D341Med (cell line): ENCODE measurements around the gene LRCOL1.
A peak's percentile ranks its signal among the peaks of the same experiment; 100 is the strongest.

Experiments used
- DNase-seq: peaks from one replicate; pipeline ENCODE4 v3.0.0; 2012; ENCODE audit warnings: low spot score

Gene LRCOL1

DNA sequence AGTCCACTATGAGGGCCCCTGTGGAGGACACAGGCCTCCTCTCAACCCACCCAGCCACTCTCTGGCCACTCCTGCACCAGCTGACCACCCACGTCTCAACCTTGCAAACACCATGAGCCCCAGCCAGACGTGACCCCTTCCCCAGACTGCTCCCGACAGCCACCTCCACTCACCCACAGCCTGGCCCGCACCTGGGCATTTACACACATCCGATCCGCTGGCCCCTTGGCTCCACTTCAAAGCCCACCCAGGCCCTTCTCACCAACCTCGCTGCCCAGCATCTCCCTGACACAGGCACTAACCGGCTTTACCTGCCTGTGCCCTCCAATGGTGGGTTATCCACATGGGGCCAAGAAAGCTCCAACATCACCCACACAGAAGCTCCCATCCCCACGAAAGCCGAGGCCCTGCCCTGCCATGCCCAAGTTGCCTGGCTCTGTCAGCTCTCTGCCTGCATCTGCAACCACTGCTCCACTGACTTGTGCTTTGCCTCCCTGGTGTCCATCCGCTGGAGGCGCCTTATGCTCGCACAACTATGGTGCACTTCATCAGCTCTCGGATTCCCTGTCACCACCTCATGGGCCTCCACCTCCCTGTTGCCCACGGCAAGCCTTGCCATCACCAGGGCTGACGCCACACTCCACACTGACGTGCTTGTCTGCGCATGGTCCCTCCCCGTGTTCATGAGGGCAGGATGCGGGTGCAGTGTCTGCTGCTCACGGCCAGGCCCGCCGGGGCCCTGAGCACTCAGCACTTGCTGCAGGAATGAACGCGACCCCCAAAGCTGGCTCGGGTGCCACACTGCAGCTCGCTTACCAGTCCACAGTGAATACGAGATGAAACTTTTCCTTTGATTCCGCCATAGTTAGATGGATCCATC, 24.9 kb upstream of the LRCOL1 start:
- DNase-seq = no peak

DNA sequence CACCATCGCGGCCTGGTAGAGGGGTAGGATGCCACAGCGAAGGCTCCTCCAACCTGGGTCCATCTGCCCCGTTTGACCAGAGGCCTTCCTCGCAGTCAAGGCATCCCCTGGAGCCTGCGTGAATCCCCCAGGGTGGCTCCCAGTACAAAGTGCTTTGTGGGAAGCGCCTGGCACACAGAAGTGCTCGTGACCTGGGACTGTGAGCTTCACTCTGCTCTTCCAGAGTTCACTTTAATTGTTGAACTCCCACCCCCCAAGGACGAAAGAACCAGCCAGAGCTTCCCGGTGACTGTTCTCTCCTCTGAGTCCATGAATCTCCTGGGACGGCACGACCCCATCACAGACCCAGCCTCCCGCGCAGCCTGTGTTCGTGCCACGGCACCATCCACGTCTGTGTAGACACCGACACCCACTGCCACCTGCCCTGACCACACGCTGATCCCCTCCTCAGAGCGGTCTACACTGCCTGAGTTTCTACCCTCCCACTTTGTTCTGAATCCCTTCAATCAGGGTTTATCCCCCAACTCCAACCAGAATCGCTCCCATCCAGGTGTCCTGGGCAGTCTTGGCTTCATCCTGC, 24.1 kb upstream of the LRCOL1 start:
- no peak for DNase-seq

DNA sequence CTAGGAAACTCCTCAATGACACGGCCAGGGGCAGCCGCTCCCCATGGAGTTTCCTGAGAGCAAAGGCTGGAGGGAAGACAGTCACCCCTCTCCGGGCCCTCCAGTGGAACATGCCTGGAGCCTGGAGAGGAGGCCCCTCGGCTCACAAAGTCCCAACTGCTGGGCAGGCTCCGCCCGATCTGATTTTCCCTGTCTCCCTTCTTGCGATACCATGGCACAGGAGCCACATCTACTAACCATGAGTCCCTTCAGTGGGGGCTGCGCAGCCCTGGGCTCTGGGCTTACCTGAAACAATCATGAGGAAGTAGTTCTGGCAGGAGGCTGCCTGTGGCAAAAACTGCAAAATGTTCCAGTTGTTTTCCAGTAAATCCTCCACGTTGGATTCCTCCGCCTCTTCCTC, 23.5 kb upstream of the LRCOL1 start:
- DNase-seq = no peak

DNA sequence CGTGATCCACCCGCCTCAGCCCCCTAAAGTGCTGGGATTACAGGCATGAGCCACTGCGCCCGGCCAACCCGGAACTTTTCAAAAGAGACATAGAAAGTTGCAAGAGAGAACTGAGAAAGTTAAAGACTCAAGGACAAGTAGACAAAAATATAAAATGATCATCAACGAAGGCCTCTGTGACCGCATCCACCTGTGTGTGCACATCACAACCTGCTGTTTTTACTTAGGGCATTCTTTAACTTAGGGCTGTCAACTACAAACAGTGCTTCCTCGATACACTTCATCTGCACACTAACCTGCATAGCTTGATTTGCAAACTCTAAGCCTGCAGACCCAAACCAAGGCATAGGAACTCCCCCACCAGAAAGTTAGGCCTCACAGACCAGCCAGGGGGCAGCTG, 23.0 kb upstream of the LRCOL1 start:
- DNase-seq = no peak

DNA sequence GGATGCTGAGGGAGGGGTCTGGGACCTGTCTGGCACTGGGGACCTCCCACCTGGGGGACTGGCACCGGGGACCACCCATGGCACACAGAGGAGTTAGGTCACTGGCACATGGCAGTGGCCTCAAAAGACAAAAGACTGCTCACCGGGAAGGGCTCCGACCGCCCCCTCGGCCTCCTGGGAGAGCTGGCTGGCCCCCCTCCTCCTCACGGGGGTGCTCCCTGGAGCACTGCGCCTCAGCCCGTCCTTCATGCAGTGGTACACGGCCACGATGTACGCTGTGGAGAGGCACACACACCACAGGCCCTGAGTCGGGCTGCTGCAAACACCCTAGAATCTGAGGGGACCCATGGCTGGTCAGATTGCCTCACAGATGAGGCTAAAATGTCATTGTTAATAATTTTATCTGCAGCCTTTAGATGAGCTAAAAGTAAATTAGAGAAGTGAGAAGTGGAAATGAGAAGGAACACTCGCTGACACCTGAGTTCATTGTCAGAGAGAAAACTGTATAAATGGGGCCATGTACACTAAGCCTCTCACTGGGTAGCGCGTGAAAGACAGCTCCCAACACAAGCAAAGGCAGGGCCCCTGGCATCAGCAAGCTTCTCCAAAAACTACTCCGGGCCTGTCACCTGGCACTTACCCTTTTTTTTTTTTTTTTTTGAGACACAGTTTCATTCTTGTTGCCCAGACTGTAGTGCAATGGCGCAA, 22.3 kb upstream of the LRCOL1 start:
- DNase-seq = no peak

DNA sequence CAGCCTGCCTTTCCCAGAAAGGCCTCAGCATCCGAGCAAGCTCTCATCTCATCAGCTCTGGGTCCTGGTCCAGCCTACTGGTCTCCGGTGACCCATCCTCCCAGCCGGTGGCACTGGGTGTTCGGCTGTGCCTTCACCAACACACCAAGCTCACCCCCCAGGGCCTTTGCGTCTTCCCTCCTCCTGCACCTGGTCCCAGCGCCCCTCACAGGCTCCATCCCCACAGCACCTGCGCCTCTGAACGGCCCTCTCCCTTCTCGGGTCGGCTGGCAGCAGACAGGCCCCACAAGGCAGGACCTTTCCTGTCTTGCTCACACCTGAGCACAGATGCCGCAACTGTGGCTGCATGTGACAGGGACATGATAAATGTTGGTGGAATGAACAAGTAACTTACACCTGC, 21.3 kb upstream of the LRCOL1 start:
- DNase-seq = peak; percentile 23

DNA sequence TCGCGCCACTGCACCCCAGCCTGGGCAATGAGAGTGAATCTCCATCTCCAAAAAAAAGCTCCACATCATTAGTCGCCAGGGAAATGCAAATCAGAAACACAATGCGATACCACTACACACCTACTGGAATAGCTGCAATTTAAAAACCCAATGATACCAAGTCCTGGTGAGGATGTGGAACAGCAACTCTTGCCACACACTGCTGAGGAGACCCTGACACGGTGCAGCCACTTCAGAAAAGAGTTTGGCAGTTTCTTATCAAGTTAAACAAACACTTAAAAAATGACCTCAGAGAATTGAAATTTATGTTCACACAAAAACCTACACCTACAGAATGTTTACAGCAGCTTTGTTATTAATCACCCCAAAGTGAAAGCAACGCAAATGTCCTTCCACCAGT, 20.3 kb upstream of the LRCOL1 start:
- DNase-seq = no peak

DNA sequence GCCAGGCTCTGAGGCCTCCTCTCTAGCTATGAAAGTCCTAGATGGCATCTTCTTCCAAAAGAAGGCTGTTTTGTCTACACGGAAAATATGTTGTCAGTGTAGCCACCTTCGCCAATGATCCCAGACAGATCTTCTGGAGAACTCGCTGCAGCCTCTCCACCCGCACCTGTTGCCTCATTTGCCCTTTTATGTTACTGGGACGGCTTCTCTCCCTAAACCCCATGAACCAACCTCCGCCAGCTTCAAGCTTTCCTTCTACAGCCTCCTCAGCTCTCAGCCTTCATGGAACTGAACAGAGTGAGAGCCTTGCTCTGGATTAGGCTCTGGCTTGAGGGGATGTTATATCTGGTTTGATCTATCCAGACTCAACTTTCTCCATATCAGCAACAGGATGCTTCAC, 18.9 kb upstream of the LRCOL1 start:
- DNase-seq = no peak

DNA sequence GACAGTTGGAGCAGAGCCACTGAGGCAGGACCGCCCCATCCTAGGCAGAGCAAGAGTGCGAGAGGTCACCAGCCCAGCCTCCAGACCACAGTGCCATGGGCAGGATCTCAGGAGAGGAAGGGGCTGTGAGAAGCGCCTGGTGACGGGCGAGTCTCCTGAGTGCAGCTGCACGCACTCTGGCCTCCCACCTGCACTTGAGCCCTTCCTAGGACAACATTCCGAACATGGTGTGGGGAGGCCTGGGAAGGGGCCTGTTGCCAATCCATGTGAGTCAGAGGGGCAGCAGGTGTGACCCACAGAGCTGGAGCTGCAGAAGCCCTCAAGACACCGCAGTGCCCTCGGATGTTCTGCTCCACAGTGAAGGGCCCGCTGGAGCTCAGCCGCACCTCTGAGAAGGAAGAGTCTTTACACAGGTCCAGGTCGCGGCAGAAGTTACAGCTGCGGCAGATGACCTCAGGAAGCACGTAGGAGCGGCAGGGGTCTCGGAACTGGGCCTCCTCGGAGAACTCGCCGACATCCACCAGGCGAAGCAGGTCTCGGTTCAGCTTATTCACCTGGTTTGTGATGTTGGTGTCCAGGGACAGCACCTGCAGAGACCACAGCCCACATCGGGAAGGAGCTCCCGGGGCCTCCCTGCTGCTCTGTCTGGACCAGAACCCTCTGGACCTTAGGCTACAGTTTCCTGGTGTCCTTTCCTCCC, 15.5 kb upstream of the LRCOL1 start:
- no peak for DNase-seq

DNA sequence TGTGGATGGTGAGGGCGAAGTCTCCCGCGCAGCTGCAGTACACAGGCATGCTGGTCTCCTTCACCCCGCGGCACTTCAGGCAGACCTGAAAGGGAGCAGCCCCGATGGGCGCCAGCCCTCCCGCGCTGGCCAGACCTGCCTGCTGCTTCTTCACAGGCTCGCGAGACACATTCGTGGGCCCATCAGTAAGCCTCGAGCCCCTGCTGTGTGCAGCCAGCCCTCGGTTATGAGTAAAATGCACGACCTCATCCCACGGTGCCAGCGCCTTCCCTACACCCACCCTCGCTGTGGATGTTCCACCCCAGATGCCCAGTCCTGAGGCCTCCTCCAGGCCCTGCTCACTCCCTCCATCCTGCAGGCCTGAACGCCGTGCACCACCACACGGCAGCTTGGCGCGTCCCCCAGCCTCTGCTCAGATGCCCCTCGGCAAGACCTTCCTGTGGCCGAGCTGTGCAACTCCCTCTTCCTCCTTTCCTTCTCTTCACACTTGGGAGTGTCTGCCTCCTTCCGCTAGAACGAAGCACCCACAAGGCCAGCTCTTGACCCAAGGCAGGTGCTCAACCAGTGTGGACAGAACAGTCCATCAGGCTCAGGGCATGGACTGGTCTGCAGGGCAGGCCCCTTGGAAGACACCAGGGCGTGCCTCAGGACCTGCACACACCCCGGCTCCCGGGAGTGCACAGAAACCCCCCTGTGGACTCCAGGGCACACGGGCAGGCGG, 14.7 kb upstream of the LRCOL1 start:
- no peak for DNase-seq

DNA sequence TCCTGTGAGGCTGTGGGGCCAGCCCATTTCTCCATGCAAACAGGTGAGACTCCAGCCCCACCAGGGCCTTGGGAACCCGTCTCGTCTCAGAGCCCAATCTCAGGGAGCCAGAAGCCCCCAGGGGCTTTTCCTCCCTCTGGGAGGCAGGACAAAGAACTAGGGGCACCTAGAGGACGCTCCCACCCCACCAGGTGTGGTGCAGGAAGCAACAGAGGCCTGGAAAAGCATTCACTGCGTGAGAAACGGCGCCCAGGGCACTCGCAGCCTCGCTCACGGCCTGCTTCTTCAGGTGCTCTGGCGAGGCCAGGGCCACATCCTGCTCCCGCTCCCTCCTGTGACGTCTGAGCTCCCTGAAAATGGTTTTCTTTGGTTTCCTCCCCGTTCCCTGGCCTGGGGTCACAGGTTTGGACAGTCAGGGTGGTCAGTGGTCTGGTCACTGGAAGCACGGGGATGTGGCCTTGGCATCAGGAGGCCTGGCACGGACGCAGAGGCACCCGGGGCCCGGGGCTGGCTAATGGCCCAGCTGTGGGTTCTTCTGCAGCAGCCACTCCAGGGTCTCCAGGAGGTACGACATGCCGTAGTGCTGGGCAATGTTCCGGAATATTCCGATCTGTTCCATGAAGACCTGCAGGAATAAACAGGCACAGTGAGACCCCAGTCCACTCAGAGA, 13.9 kb upstream of the LRCOL1 start:
- DNase-seq = no peak

DNA sequence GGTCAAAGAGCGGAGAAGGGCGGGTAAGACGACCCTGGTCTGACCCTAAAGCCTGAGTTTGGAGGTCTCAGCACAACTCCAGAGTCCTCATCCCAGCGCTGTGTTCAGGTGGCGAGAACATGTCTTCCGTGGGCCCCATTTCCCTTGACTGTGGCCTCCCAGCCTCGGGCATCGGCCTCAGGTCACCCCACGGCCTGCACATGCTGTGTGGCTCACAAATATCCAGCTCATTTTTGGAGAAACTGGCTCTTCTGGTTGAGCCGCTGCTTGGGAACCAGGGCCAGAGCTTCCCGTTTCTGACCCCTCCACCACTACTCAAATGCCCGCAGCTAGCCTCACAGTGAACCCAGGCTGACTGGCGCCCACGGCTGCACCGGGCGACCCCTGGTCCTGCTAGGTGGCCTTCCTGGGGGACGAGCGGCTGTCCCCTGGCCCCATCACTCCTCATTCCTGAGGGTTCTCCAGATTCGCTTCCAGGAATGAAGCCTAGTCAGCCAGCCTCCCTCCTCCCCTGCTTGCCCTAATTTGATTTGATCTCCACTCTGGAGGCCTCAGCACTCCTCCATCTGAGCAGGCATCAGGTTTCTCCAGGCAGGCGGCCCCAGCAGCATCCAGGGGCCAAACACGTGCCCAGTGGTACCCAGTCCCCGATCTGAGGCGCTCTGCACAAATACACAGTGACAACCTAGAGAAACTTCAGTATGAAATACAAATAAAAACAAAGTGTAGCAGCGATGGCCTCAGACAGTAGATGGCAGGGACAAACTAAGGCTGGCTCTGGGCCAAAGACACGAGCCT, 12.9 kb upstream of the LRCOL1 start:
- no peak for DNase-seq

DNA sequence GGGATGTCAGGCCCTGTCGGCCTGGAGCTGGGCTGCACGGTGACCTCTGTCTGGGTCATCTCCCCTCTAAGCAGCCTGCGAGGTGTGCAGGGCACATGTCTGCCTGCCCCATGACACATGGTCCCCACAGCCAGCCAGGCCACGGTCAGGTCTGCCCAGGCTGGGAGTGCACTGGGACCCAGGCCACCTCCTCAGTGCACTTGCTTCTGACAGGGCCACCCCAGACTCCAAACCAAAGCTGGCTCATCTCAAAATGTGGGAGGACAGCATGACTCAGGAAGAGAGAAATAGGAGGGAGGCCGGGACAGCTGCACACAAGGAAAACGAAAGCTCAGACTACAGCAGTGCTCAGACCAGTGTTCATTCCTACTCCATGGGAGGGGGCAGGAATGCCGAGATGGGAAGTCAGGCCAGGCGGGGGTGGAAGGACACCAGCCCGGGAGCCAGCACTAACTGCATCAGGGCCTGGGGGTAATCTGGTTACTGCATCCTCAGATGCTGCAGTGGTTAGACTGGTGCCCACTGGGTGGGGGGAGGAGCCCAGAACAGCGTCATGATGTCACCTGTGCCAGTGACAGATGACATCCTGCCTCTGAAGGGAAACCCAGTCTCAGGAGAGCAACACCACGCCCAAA, 12.2 kb upstream of the LRCOL1 start:
- DNase-seq = no peak

DNA sequence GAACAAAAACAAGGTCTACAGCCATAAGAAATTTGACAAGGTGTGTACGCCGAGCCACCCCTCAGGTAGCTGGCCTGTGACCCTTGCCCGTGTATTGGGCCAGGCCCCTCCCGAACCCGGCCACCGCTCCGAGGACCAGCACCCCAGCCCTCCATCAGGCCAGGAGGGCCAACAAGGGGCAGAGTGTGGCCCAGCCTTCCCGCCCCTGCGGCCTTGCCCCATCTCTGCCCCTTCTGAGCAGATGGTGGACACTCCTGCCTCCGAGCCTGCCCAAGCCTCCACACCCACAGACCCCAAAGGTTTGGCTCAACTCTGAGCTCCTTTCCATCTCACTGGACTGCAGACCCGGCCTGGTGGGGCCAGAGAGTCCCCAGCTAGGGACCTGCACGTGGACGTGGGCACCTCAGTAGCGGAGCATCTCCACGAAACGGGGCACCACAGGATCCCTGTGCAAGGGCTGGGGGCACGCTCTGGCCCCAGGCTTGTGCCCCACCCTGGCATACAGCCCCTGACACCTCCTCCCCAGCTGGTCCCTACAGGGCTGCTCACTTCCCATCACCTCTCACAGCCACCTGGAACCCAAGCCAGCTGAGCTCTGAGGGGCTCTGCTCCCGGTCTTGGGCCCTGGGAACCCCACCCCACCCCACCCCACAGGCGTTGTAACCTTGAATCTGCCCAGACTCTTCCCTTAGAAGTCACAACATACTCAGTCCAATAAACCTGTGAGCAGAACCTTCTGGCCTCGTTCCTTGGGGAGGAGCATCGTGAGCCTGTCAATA, 11.5 kb upstream of the LRCOL1 start:
- DNase-seq = no peak

DNA sequence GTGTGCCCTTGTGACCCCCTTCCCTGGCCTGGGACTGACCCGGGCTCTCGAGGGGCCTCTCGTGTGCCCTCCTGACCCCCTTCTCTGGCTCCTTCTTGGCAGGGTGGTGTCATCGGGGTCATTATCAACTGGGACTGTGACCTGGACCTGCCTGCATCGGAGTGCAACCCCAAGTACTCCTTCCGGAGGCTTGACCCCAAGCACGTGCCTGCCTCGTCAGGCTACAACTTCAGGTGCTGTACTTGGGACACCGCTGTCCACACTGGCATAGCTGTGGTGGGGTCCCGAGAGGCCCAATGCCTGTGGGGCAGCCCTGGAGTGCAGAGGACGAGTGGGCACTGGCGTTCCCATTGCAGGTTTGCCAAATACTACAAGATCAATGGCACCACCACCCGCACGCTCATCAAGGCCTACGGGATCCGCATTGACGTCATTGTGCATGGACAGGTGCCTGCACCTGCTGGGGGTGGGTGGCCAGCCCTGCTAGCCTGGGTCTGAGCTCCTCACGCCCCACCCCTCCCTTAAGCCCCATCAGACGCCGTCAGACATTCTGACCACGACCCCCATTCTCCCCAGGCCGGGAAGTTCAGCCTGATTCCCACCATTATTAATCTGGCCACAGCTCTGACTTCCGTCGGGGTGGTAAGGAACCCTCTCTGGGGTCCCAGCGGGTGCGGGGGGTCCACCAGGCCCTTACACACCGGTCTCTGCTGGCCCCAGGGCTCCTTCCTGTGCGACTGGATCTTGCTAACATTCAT, 10.7 kb upstream of the LRCOL1 start:
- no peak for DNase-seq

DNA sequence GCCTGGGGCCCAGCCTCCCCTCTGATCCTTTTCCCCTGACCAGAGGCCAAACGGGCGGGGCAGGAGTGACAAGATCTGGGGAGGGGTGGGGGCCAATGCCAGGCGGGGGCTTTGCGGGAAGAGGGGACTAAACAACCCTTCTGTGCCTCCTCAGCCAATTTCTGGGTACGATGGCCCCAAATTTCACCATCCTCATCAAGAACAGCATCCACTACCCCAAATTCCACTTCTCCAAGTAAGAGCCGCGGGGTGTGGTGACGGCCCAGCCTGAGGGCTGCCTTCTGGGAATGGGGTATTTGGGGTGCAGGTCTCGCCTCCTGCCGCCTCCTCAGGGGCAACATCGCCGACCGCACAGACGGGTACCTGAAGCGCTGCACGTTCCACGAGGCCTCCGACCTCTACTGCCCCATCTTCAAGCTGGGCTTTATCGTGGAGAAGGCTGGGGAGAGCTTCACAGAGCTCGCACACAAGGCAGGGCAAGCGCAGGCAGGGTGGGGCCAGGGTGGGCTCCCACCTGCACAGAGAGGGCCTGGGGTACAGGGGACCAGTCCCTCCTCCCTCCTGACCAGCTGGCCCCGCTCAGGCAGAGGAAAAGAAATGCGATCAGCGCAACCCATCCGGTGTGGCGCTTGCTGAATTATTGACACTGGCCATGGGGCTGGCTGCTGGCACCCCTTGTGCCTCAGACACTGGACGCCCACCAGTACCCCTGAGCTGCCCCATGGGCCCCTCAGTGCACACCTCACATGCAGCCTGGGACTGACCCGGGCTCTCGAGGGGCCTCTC, 9.9 kb upstream of the LRCOL1 start:
- no peak for DNase-seq

DNA sequence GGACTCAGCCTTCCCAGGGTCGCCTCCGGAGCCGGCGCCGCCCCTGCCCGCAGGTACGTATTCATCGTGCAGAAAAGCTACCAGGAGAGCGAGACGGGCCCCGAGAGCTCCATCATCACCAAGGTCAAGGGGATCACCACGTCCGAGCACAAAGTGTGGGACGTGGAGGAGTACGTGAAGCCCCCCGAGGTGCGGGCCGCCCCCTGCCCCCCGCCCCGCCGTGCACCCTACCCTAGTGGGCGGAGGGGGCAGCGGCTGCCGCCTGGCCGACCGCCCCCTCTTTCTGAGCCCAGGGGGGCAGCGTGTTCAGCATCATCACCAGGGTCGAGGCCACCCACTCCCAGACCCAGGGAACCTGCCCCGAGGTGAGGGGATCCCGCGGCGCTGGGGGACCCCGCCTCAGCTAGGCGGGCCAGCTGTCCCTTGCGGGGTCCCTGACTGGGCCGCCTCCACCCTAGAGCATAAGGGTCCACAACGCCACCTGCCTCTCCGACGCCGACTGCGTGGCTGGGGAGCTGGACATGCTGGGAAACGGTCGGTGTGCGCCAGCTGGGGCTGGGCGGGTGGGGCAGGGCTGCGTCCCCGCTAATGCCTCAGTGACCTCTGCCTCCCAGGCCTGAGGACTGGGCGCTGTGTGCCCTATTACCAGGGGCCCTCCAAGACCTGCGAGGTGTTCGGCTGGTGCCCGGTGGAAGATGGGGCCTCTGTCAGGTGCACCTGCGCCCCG, 9.2 kb upstream of the LRCOL1 start:
- DNase-seq = peak; percentile 64
